Measurements from ENCODE around the gene SNX11. TPM values are rescaled to one million over a fixed set of nuclear protein-coding genes. Genes with fewer than 3 reads are reported as not detected.

The SNX11 gene
- total and polyA plus RNA-seq, 9 of the 15 experiments (the other 6 are each of a cell fraction or from before 2014, with no cell fraction given) = 12.4 to 24.0 (median 16.8) TPM

- Histone ChIP-seq H3K9me3 (replicated peaks; ENCODE audit: control insufficient read depth, insufficient read depth, low read depth, low read length) (no peaks in the 10 kb centered on the region), H2AFZ (ENCODE audit: low read depth, low read length) (no peak overlapping the region), H3K27me3 (ENCODE audit: control insufficient read depth in 2 of 2, insufficient read depth in 2 of 2, low read length in 2 of 2) (no peaks in the 10 kb centered on the region), H3K4me2 (ENCODE audit: insufficient read depth, low read length) (no peak overlapping the region), H4K20me1 (replicated peaks; ENCODE audit: control insufficient read depth, insufficient read depth, low read length) (no peaks in the 10 kb centered on the region), H3K9ac (ENCODE audit: insufficient read depth in 1 of 2, low read depth in 2 of 2, low read length in 2 of 2) (no peak overlapping the region), H3K36me3 (ENCODE audit: control insufficient read depth, insufficient read depth, low read length) (peaks cover 16% of the 10 kb centered on the region; the same call in 1 of the 3 replicates), H3K4me1 (replicated peaks in 1 of 2; ENCODE audit: control insufficient read depth in 2 of 2, insufficient read depth in 2 of 2, low read length in 2 of 2) (peaks cover 0 to 4% of the 10 kb centered on the region in 2 experiments; a peak in 2 of 5 replicates), H3K27ac (ENCODE audit: extremely low read depth, low read depth, low read length) (no peak overlapping the region), H3K9me1 (ENCODE audit: control insufficient read depth, insufficient read depth, low read length) (no peaks in the 10 kb centered on the region), H3K4me3 (no peak overlapping the region), H3K79me2 (ENCODE audit: control insufficient read depth, insufficient read depth, low read length) (peaks cover 47% of the 10 kb centered on the region)
- in situ Hi-C loops (cut with MboI) = no loop called here
- intact Hi-C loops (cut with micrococcal nuclease) = no loop called here
- FAIRE-seq (no peak), ATAC-seq (no peak), DNase-seq (ENCODE audit: extremely low read depth in 1 of 4, low spot score in 3 of 4) (no peak)
- POLR2A ChIA-PET = no interaction called here
- BruUV-seq (replicated peaks) = no TSS peak
- WGBS (ENCODE audit: insufficient coverage, low coverage, missing lambda C conversion rate) = 86% methylated on average over 10 of the region's 11 CpGs
- CTCF ChIA-PET (ENCODE audit: low intra/inter-chr PET ratio) = no interaction called here
- TF ChIP-seq ZNF197 (CRISPR knock-in tag; IDR thresholded peaks at IDR 0.05; ENCODE audit: low read depth) = no peak
- no peak for TF ChIP-seq ZKSCAN3 (CRISPR knock-in tag; IDR thresholded peaks at IDR 0.05)
- no peak for TF ChIP-seq PREB (CRISPR knock-in tag; IDR thresholded peaks at IDR 0.05)
- no peak for TF ChIP-seq GATA2 (CRISPR knock-in tag; IDR thresholded peaks at IDR 0.05)
- TF ChIP-seq AFF4 (CRISPR knock-in tag; IDR thresholded peaks at IDR 0.05) = no peak
- no peak for TF ChIP-seq KAT2B (IDR thresholded peaks at IDR 0.05; ENCODE audit: low read depth, low read length)
- no peak for TF ChIP-seq SMAD3 (CRISPR knock-in tag; conservative IDR thresholded peaks at IDR 0.05)
- no peak for TF ChIP-seq THRB (CRISPR knock-in tag; conservative IDR thresholded peaks at IDR 0.05)
- TF ChIP-seq ZNF511 (CRISPR knock-in tag; IDR thresholded peaks at IDR 0.05) = no peak
- TF ChIP-seq IRF9 (tag; IDR thresholded peaks at IDR 0.05) = no peak
- no peak for TF ChIP-seq CREB3L1 (IDR thresholded peaks at IDR 0.05; ENCODE audit: borderline replicate concordance, low read depth)
Observed at GRCh38 chr17:48093341-48094045, 14.1 kb upstream of the SNX11 start.

Data from K562 (cell line).